Measurements from ENCODE around the gene TPSD1. TPM values are rescaled to one million over a fixed set of nuclear protein-coding genes. Genes with fewer than 3 reads are reported as not detected.

TPSD1 gene
- polyA plus RNA-seq, 1 of the 3 experiments (the other 2 are of a cell fraction), result not detected

DNA sequence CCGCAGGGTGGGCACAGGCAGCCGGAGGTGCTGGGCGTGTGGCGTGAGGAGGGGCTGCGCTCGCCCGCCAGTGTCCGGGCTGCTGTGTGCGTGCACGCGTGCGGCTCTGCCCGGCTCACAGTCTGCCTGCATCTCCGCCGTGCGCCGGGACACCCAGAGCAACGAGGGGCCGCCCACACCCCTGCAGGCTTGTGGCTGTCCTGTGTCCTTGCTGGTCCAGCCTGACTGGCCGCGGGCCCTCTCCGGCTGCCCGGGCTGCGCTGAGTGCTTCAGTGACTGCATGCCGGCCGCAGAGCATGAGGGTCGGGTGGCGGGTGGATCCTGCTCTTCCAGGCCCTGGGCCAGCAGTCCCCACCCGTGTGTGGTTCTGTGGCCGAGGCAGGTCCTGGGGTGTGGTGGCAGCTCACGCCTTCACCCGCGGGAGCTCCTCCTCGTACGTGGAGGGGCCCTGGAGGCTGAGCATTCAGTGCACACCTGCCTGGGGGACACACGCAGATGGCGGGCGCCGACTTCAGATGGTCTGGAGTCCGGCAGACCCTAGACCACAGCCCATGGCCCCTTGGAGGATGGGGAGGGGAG, 43.2 kb upstream of the TPSD1 start:
- Histone ChIP-seq H3K4me2 (no peak overlapping the region), H3K36me3 (replicated peaks in 1 of 2; ENCODE audit: control insufficient read depth in 1 of 2, insufficient read depth in 2 of 2, low read length in 1 of 2) (no peaks in the 10 kb centered on the region), H3K9me2 (no peaks in the 10 kb centered on the region), H3K4me1 (ENCODE audit: control insufficient read depth in 1 of 2, insufficient read depth in 2 of 2, low read depth in 1 of 2, low read length in 1 of 2) (no peaks in the 10 kb centered on the region), H2AFZ (ENCODE audit: low read depth) (no peak overlapping the region), H3F3A (replicated peaks; ENCODE audit: insufficient read depth) (no peaks in the 10 kb centered on the region), H3K27me3 (ENCODE audit: insufficient read depth) (peaks cover 80% of the 10 kb centered on the region), H3K4me3 (ENCODE audit: low read depth in 2 of 2, low read length in 1 of 2) (no peak overlapping the region), H3K9me3 (no peaks in the 10 kb centered on the region), H3K27ac (ENCODE audit: low read depth in 2 of 2, low read length in 1 of 2) (no peak overlapping the region), H3K79me2 (ENCODE audit: insufficient read depth) (no peaks in the 10 kb centered on the region), H4K20me1 (ENCODE audit: insufficient read depth) (0 out of 2 replicates have a peak, but pooled peaks cover 2% of the 10 kb centered on the region), H3K9ac (no peak overlapping the region)
- TF ChIP-seq JUND (IDR thresholded peaks at IDR 0.05) (no peak), ELF1 (IDR thresholded peaks at IDR 0.05) (no peak), NFIC (IDR thresholded peaks at IDR 0.05; ENCODE audit: borderline replicate concordance) (no peak), TCF12 (IDR thresholded peaks at IDR 0.05) (no peak), EP300 (IDR thresholded peaks at IDR 0.05; ENCODE audit: borderline replicate concordance in 1 of 2, low read depth in 1 of 2, low read length in 1 of 2) (no peak), RXRA (IDR thresholded peaks at IDR 0.05; ENCODE audit: borderline replicate concordance, low read depth) (no peak), MEF2A (IDR thresholded peaks at IDR 0.05; ENCODE audit: borderline replicate concordance, low read depth) (no peak), TEAD4 (IDR thresholded peaks at IDR 0.05; ENCODE audit: borderline replicate concordance, insufficient read depth) (no peak), FOXM1 (IDR thresholded peaks at IDR 0.05; ENCODE audit: low read depth) (no peak), EZH2phosphoT487 (IDR thresholded peaks at IDR 0.05; ENCODE audit: borderline replicate concordance, low read depth) (no peak), NRF1 (IDR thresholded peaks at IDR 0.05; ENCODE audit: low read depth, low read length) (no peak)
- TF ChIP-seq, protein P1, sequence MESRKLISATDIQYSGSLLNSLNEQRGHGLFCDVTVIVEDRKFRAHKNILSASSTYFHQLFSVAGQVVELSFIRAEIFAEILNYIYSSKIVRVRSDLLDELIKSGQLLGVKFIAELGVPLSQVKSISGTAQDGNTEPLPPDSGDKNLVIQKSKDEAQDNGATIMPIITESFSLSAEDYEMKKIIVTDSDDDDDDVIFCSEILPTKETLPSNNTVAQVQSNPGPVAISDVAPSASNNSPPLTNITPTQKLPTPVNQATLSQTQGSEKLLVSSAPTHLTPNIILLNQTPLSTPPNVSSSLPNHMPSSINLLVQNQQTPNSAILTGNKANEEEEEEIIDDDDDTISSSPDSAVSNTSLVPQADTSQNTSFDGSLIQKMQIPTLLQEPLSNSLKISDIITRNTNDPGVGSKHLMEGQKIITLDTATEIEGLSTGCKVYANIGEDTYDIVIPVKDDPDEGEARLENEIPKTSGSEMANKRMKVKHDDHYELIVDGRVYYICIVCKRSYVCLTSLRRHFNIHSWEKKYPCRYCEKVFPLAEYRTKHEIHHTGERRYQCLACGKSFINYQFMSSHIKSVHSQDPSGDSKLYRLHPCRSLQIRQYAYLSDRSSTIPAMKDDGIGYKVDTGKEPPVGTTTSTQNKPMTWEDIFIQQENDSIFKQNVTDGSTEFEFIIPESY (IDR thresholded peaks at IDR 0.05; ENCODE audit: borderline replicate concordance, low read depth), result no peak
- TF ChIP-seq, protein P2, sequence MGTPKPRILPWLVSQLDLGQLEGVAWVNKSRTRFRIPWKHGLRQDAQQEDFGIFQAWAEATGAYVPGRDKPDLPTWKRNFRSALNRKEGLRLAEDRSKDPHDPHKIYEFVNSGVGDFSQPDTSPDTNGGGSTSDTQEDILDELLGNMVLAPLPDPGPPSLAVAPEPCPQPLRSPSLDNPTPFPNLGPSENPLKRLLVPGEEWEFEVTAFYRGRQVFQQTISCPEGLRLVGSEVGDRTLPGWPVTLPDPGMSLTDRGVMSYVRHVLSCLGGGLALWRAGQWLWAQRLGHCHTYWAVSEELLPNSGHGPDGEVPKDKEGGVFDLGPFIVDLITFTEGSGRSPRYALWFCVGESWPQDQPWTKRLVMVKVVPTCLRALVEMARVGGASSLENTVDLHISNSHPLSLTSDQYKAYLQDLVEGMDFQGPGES (IDR thresholded peaks at IDR 0.05; ENCODE audit: low read depth, low read length), result no peak
- POLR2A ChIA-PET, result no interaction called here
- CTCF ChIA-PET, result no interaction called here
- no peak for DNase-seq
- WGBS (ENCODE audit: low lambda C conversion rate), result 72% methylated on average over 10 of the region's 40 CpGs

DNA sequence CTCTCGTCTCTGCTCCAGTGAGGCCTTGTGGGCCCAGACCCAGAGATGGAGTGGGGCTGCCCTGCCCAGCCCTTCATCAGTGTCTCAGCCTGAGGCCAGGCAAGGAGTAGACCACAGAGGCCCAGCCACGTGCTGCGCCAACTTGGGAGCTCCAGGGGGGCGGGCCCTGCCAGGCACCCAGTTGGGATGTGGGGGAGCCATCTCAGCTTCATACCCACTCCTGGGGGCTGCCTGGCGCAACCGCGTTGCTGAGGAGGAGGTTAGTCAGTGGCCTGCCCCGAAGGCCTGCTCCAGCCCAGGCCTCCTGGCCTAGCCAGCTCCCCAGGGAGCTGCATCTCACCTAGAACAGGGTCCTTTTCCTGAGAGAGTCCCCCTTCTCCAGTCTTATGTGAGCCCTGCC, 42.6 kb upstream of the TPSD1 start:
- DNase-seq, result no peak
- TF ChIP-seq, protein P3, sequence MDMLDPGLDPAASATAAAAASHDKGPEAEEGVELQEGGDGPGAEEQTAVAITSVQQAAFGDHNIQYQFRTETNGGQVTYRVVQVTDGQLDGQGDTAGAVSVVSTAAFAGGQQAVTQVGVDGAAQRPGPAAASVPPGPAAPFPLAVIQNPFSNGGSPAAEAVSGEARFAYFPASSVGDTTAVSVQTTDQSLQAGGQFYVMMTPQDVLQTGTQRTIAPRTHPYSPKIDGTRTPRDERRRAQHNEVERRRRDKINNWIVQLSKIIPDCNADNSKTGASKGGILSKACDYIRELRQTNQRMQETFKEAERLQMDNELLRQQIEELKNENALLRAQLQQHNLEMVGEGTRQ (IDR thresholded peaks at IDR 0.05; ENCODE audit: borderline replicate concordance, low read depth, low read length), result no peak
- TF ChIP-seq ELF1 (IDR thresholded peaks at IDR 0.05), result no peak
- TF ChIP-seq, protein P2 (IDR thresholded peaks at IDR 0.05; ENCODE audit: low read depth, low read length), result no peak
- TF ChIP-seq RXRA (IDR thresholded peaks at IDR 0.05; ENCODE audit: borderline replicate concordance, low read depth), result no peak
- TF ChIP-seq GABPA (IDR thresholded peaks at IDR 0.05; ENCODE audit: low read depth), result no peak
- TF ChIP-seq NFIC (IDR thresholded peaks at IDR 0.05; ENCODE audit: borderline replicate concordance), result no peak
- TF ChIP-seq FOXM1 (IDR thresholded peaks at IDR 0.05; ENCODE audit: low read depth), result no peak
- TF ChIP-seq, protein P4, sequence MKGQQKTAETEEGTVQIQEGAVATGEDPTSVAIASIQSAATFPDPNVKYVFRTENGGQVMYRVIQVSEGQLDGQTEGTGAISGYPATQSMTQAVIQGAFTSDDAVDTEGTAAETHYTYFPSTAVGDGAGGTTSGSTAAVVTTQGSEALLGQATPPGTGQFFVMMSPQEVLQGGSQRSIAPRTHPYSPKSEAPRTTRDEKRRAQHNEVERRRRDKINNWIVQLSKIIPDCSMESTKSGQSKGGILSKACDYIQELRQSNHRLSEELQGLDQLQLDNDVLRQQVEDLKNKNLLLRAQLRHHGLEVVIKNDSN (IDR thresholded peaks at IDR 0.05; ENCODE audit: borderline replicate concordance, low read depth), result no peak
- TF ChIP-seq EZH2phosphoT487 (IDR thresholded peaks at IDR 0.05; ENCODE audit: borderline replicate concordance, low read depth), result no peak
- TF ChIP-seq POLR2AphosphoS5 (IDR thresholded peaks at IDR 0.05; ENCODE audit: low read depth, low read length), result no peak
- TF ChIP-seq YY1 (IDR thresholded peaks at IDR 0.05; ENCODE audit: low read depth), result no peak
- Histone ChIP-seq H3K4me2 (no peak overlapping the region), H3K27ac (ENCODE audit: low read depth in 2 of 2, low read length in 1 of 2) (no peak overlapping the region), H3K9me3 (no peaks in the 10 kb centered on the region), H3K4me1 (ENCODE audit: control insufficient read depth in 1 of 2, insufficient read depth in 2 of 2, low read depth in 1 of 2, low read length in 1 of 2) (no peaks in the 10 kb centered on the region), H3K9ac (no peak overlapping the region), H3K36me3 (replicated peaks in 1 of 2; ENCODE audit: control insufficient read depth in 1 of 2, insufficient read depth in 2 of 2, low read length in 1 of 2) (no peaks in the 10 kb centered on the region), H3K4me3 (ENCODE audit: low read depth in 2 of 2, low read length in 1 of 2) (no peak overlapping the region), H4K20me1 (ENCODE audit: insufficient read depth) (0 out of 2 replicates have a peak, but pooled peaks cover under 1% of the 10 kb centered on the region), H2AFZ (ENCODE audit: low read depth) (no peak overlapping the region), H3K9me2 (no peaks in the 10 kb centered on the region), H3F3A (replicated peaks; ENCODE audit: insufficient read depth) (no peaks in the 10 kb centered on the region), H3K27me3 (ENCODE audit: insufficient read depth) (peaks cover 80% of the 10 kb centered on the region), H3K79me2 (ENCODE audit: insufficient read depth) (no peaks in the 10 kb centered on the region)
- ChIA-PET CTCF (no interaction called here), POLR2A (no interaction called here)
- no CpG with 5 or more reads among the region's 8 CpGs for WGBS (ENCODE audit: low lambda C conversion rate)
